Type B pancreatic cell (in vitro differentiated cells): ENCODE results near the gene DYNC1I1. TPM values are rescaled to one million over a fixed set of nuclear protein-coding genes. Genes with fewer than 3 reads are reported as not detected.

Experiments used
- DNase-seq: peaks from one replicate; pipeline ENCODE4 v3.0.0; 2021; ENCODE audit warnings: mixed read lengths; ENCODE audit not compliant: unreplicated experiment; ENCODE audit errors: extremely low spot score
- H3K27ac Mint-ChIP-seq: 2 replicates; pipeline ENCODE4 v1.8.0; 2021; ENCODE audit warnings: mild to moderate bottlenecking, mixed read lengths
- H3K27me3 Mint-ChIP-seq: 2 replicates; pipeline ENCODE4 v1.8.0; 2021; ENCODE audit warnings: mixed read lengths
- H3K36me3 Mint-ChIP-seq: 2 replicates; pipeline ENCODE4 v1.8.0; 2021; ENCODE audit warnings: mixed read lengths
- H3K4me1 Mint-ChIP-seq: one replicate; pipeline ENCODE4 v1.8.0; 2021; ENCODE audit warnings: mixed read lengths; ENCODE audit not compliant: unreplicated experiment
- H3K4me3 Mint-ChIP-seq: 2 replicates; pipeline ENCODE4 v1.8.0; 2021; ENCODE audit warnings: mild to moderate bottlenecking, mixed read lengths
- H3K9me3 Mint-ChIP-seq: 2 replicates; pipeline ENCODE4 v1.8.0; 2021; ENCODE audit warnings: mixed read lengths
- total RNA-seq: library from RNA; stranded (reverse); gene quantifications from 2 replicates; pipeline ENCODE4 v1.2.1, GENCODE V29; 2021; ENCODE audit warnings: low replicate concordance
- TF ChIP-seq, protein P1 (sequence below): fragments of 200-600 bp; sonication (generic); conservative IDR thresholded peaks from 2 replicates; pipeline ENCODE4 v1.5.0; 2021; ENCODE audit warnings: antibody characterized with exemption, mild to moderate bottlenecking

The DYNC1I1 gene
- total RNA-seq, 1 donor from 2014 or later, result 4.0 TPM

DNA sequence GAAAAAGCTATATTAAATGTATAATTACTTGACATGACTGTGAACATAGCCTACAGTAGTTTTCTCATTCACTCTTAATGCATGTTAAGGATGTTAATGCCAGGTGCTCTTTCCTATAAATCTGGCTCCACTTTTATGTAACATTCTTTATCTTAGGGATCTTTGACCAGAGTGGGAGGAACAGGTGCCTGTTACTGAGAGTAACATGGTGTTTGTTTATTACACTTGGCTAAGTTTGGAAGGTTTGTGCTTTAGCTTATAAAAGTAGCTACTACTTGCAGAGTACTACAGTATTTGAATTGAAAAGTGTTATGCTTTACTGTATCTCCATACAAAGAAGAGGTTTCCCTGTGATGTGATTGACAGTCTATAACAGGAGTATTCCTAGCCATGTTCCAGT lies 183.4 kb downstream of the DYNC1I1 start:
- peaks cover 21% of the 10 kb centered on the region for H3K4me1 Mint-ChIP-seq
- H3K4me3 Mint-ChIP-seq, result no peak overlapping the region
- H3K9me3 Mint-ChIP-seq, result no peaks in the 10 kb centered on the region
- TF ChIP-seq, protein P1, sequence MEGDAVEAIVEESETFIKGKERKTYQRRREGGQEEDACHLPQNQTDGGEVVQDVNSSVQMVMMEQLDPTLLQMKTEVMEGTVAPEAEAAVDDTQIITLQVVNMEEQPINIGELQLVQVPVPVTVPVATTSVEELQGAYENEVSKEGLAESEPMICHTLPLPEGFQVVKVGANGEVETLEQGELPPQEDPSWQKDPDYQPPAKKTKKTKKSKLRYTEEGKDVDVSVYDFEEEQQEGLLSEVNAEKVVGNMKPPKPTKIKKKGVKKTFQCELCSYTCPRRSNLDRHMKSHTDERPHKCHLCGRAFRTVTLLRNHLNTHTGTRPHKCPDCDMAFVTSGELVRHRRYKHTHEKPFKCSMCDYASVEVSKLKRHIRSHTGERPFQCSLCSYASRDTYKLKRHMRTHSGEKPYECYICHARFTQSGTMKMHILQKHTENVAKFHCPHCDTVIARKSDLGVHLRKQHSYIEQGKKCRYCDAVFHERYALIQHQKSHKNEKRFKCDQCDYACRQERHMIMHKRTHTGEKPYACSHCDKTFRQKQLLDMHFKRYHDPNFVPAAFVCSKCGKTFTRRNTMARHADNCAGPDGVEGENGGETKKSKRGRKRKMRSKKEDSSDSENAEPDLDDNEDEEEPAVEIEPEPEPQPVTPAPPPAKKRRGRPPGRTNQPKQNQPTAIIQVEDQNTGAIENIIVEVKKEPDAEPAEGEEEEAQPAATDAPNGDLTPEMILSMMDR, result no peak
- DNase-seq, result no peak
- no peak overlapping the region for H3K27ac Mint-ChIP-seq
- H3K36me3 Mint-ChIP-seq, result no peaks in the 10 kb centered on the region
- H3K27me3 Mint-ChIP-seq, result peaks cover 4% of the 10 kb centered on the region

DNA sequence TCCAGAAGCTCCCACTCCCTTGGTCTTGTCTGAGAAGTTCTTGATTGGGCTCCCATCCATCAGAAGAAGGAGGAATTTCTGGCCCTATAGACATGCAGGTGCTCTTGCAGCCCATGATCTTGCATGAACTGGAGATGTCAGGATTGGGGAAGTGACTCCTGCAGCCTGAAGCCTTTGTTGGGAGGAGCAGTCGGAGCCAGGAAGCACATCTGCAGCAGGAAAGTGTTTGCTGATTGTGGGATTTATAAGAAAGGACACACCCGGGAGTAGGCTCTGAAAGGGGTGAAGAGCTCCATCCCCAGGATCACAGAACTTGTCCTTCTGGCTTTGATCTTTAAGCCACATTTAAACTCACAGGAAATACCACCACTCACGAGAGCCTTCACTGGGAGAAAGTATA lies 185.2 kb downstream of the DYNC1I1 start:
- Mint-ChIP-seq H3K9me3 (no peaks in the 10 kb centered on the region), H3K27me3 (no peaks in the 10 kb centered on the region), H3K36me3 (no peaks in the 10 kb centered on the region), H3K27ac (no peak overlapping the region), H3K4me1 (peaks cover 13% of the 10 kb centered on the region), H3K4me3 (no peak overlapping the region)
- DNase-seq, result no peak
- TF ChIP-seq, protein P1, result no peak

DNA sequence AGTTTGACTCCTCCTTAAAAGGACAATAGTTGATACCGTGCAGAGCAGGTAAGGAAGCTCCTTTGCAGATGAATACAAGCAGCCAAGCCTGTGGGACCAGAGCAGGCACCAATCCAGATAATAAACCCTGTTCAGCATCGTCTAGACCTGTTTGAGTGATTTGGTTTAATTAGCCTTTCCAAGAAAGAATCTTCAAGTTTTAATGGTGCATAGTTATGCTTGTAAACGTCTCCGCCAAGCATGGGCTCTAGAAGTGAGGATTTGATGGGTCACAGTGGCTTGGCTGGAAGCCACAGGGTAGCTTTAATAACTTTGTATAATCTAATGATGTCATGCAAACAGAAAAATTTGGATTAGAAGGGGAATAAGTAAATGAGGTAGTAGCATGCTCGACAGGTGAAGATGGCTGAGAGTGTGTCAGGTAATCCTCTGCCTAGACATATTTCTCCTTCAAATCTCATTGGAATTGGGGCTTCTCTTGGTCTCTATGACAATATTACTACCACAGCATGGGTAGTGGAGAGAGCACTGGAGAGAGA lies 188.4 kb downstream of the DYNC1I1 start:
- Mint-ChIP-seq H3K27ac (no peak overlapping the region), H3K4me1 (no peaks in the 10 kb centered on the region), H3K36me3 (no peaks in the 10 kb centered on the region), H3K4me3 (no peak overlapping the region), H3K27me3 (no peaks in the 10 kb centered on the region), H3K9me3 (no peaks in the 10 kb centered on the region)
- TF ChIP-seq, protein P1, result no peak
- DNase-seq, result no peak

DNA sequence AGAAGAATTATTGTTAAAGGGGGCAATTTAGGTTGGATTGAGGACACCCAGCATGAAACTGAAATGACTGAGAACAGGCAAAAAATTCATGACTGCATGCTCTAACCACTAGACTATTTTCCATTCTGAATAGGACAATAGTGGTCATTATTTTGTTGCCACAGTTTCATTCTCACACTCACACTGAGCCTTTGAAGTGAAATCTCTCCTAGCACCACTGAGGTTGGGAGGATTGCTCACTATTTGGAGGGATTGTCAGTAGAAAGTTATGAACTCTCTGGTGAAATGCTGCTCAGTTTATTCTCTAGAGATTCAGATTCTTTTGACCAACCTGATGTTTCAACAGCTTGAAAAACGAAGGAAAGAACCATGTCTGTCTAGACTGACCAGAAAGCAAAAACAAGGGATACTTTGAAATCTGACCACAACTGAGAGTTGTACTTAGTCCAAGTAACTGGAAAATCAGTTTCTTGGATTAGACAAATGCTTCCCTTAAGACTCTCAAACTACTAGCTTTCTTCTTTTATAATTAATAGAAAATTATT lies 191.2 kb downstream of the DYNC1I1 start:
- Mint-ChIP-seq H3K4me1 (no peaks in the 10 kb centered on the region), H3K27ac (no peak overlapping the region), H3K36me3 (no peaks in the 10 kb centered on the region), H3K9me3 (no peaks in the 10 kb centered on the region), H3K4me3 (no peak overlapping the region), H3K27me3 (peaks cover 3% of the 10 kb centered on the region)
- DNase-seq, result no peak
- TF ChIP-seq, protein P1, result no peak

DNA sequence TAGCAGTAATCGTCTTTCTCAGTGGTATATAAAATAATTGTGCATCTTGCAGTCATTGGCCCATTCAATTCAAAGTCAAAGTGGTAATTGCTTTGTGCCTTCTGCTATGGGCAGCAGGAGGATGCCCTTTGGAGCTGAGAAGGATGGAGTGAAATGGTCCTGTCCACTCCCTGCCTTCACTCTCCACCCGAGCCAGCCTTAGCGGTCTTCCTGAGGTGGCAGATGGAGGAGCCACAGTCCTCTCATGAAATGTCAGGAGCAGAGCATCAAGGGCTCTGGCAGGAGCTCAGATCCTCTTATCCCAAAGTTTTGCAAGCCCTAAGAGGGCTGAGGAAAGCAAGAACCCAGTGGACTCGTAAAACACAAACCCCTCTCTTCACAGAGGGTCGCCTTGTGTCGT lies 199.4 kb downstream of the DYNC1I1 start:
- Mint-ChIP-seq H3K4me1 (no peaks in the 10 kb centered on the region), H3K27ac (no peak overlapping the region), H3K9me3 (no peaks in the 10 kb centered on the region), H3K36me3 (no peaks in the 10 kb centered on the region), H3K27me3 (peaks cover 8% of the 10 kb centered on the region), H3K4me3 (no peak overlapping the region)
- no peak for DNase-seq
- TF ChIP-seq, protein P1, result no peak
